Prostate gland (tissue), 2 donors: ENCODE measurements around the gene CLASP2. TPM values are rescaled to one million over a fixed set of nuclear protein-coding genes. Genes with fewer than 3 reads are reported as not detected.

Experiments
- DNase-seq: peaks from one replicate; pipeline ENCODE4 v3.0.0-alpha.2; 2019; ENCODE audit warnings: low spot score
- H3K27ac ChIP-seq, 2 donors: fragments of 200-600 bp; sonication (generic); 2 replicates each; pipeline ENCODE4 v1.5.1; 2017 to 2019
- H3K27me3 ChIP-seq: fragments of 200-600 bp; sonication (generic); replicated peaks from 2 replicates; pipeline ENCODE4 v1.5.1; 2019; ENCODE audit not compliant: insufficient read depth
- H3K36me3 ChIP-seq, 2 donors: fragments of 200-600 bp; sonication (generic); 1 replicate in 1 of 2; 2 replicates in 1 of 2; pipeline versions ENCODE4 v1.5.1 to v1.8.1; 2017 to 2019
- H3K4me1 ChIP-seq: fragments of 200-600 bp; sonication (generic); replicated peaks from 2 replicates; pipeline ENCODE4 v1.5.1; 2019
- H3K4me3 ChIP-seq, 2 donors: fragments of 200-600 bp; sonication (generic); 2 replicates each; pipeline ENCODE4 v1.5.1; 2017 to 2019
- H3K9me3 ChIP-seq: fragments of 200-600 bp; sonication (generic); 2 replicates; pipeline ENCODE4 v1.5.1; 2017
- CTCF ChIP-seq, 4 experiments: fragments of 200-600 bp in 2 of 4; fragments of 450-650 bp in 2 of 4; sonication (generic) in 2 of 4; IDR thresholded peaks; 1 replicate in 3 of 4; 2 replicates in 1 of 4; pipeline ENCODE4 v1.5.1; 2016 to 2019; ENCODE audit warnings: antibody characterized with exemption in 4 of 4, mild to moderate bottlenecking in 2 of 4, moderate library complexity in 2 of 4
- POLR2A ChIP-seq: fragments of 450-650 bp; IDR thresholded peaks from one replicate; pipeline ENCODE4 v1.6.1; 2016; ENCODE audit warnings: antibody characterized with exemption, mild to moderate bottlenecking
- POLR2AphosphoS5 ChIP-seq: sonication (generic); formaldehyde crosslinking; IDR thresholded peaks from one replicate; pipeline ENCODE4 v1.6.1; 2017; ENCODE audit warnings: antibody characterized with exemption
- WGBS: methylation state at CpG from one replicate; pipeline ENCODE4 v1.1.5; 2018; 5-methylcytosine and 5-hydroxymethylcytosine counted together
- intact Hi-C: fragments of 100-400 bp; cut with DNase I; formaldehyde crosslinking; loops from one replicate; pipeline ENCODE4 v1.14.2; 2022
- total RNA-seq, 2 donors: library from RNA; depleted of rRNA; stranded (reverse); fragments of >200 nt; gene quantifications; one replicate each; pipeline ENCODE4 v1.1.0, GENCODE V29; 2016

CLASP2 gene
- total RNA-seq, 2 donors from 2014 or later = 34.5 to 73.2 TPM

GRCh38 chr3:33491721-33492120, 226.3 kb downstream of the CLASP2 start:
- intact Hi-C loops = no loop called here
- DNase-seq = no peak
- no peaks in the 10 kb centered on the region for H3K9me3 ChIP-seq
- no peak overlapping the region for H3K4me3 ChIP-seq
- no peaks in the 10 kb centered on the region for H3K27me3 ChIP-seq
- no peak overlapping the region for H3K27ac ChIP-seq
- 78% methylated on average over 4 of the region's 4 CpGs for WGBS
- H3K36me3 ChIP-seq = no peaks in the 10 kb centered on the region
- TF ChIP-seq POLR2A (no peak), POLR2AphosphoS5 (no peak), CTCF (IDR thresholded peaks at IDR 0.05) (no peak)
- H3K4me1 ChIP-seq = no peaks in the 10 kb centered on the region

- DNase-seq = no peak
- no peaks in the 10 kb centered on the region for H3K36me3 ChIP-seq
- intact Hi-C loops = no loop called here
- H3K4me3 ChIP-seq = no peak overlapping the region
- no peaks in the 10 kb centered on the region for H3K4me1 ChIP-seq
- H3K27ac ChIP-seq = no peak overlapping the region
- TF ChIP-seq POLR2A = no peak
- no peak for TF ChIP-seq POLR2AphosphoS5
- TF ChIP-seq CTCF (IDR thresholded peaks at IDR 0.05) = no peak
- H3K27me3 ChIP-seq = no peaks in the 10 kb centered on the region
- no peaks in the 10 kb centered on the region for H3K9me3 ChIP-seq
These were observed 227.3 kb downstream of the CLASP2 start for GRCh38 chr3:33490641-33491241.

GRCh38 chr3:33488683-33489082, 229.4 kb downstream of the CLASP2 start:
- H3K27ac ChIP-seq = no peak overlapping the region

GRCh38 chr3:33488246-33488645, 229.8 kb downstream of the CLASP2 start:
- 95% methylated on average over 2 of the region's 2 CpGs for WGBS

More at GRCh38 chr3:33488683-33489082, 229.4 kb downstream of the CLASP2 start:
- H3K9me3 ChIP-seq = no peaks in the 10 kb centered on the region
- no peak for DNase-seq
- H3K27me3 ChIP-seq = no peaks in the 10 kb centered on the region
- intact Hi-C loops = no loop called here
- no peak overlapping the region for H3K4me3 ChIP-seq
- WGBS = 96% methylated on average over 1 of the region's 1 CpG
- no peaks in the 10 kb centered on the region for H3K36me3 ChIP-seq
- no peaks in the 10 kb centered on the region for H3K4me1 ChIP-seq
- TF ChIP-seq POLR2AphosphoS5 = no peak
- TF ChIP-seq CTCF (IDR thresholded peaks at IDR 0.05) = no peak
- TF ChIP-seq POLR2A = no peak

More at GRCh38 chr3:33488246-33488645, 229.8 kb downstream of the CLASP2 start:
- Histone ChIP-seq H3K27me3 (no peaks in the 10 kb centered on the region), H3K36me3 (no peaks in the 10 kb centered on the region), H3K4me1 (no peaks in the 10 kb centered on the region), H3K27ac (no peak overlapping the region), H3K9me3 (no peaks in the 10 kb centered on the region), H3K4me3 (no peak overlapping the region)
- intact Hi-C loops = no loop called here
- no peak for TF ChIP-seq POLR2AphosphoS5
- no peak for TF ChIP-seq CTCF (IDR thresholded peaks at IDR 0.05)
- no peak for TF ChIP-seq POLR2A
- no peak for DNase-seq
